Islet of Langerhans (tissue), 1 donor: Measurements from ENCODE around the gene DLGAP1.
"Not testable (repeated sequence)": the region's sequence is repeated elsewhere in the genome, so short reads cannot be mapped to it uniquely, and the experiment has no call there.

Experiments used
- FAIRE-seq: peaks from one replicate; lab custom pipeline; 2011; peaks lifted over from hg19 to GRCh38; lab: Jason Lieb, UNC

The DLGAP1 gene

GRCh38 chr18:3598581-3598980, 856.5 kb downstream of the DLGAP1 start:
- FAIRE-seq, result no peak

GRCh38 chr18:3597409-3598357, 857.4 kb downstream of the DLGAP1 start:
- FAIRE-seq, result no peak

GRCh38 chr18:3596637-3597384, 858.3 kb downstream of the DLGAP1 start:
- FAIRE-seq, result no peak

GRCh38 chr18:3596324-3596636, 858.8 kb downstream of the DLGAP1 start:
- FAIRE-seq, result no peak

- FAIRE-seq, result peak; percentile 41
Observed at GRCh38 chr18:3595369-3596273, 859.5 kb downstream of the DLGAP1 start.

- no peak for FAIRE-seq
Observed at GRCh38 chr18:3594760-3595368, 860.2 kb downstream of the DLGAP1 start.

GRCh38 chr18:3593904-3594759, 861.0 kb downstream of the DLGAP1 start:
- no peak for FAIRE-seq

- no peak for FAIRE-seq
Observed at GRCh38 chr18:3593381-3593903, 861.7 kb downstream of the DLGAP1 start.

- no peak for FAIRE-seq
Observed at GRCh38 chr18:3592864-3593263, 862.2 kb downstream of the DLGAP1 start.

- no peak for FAIRE-seq
Observed at GRCh38 chr18:3590096-3590630, 864.9 kb downstream of the DLGAP1 start.

GRCh38 chr18:3585656-3586509, 869.2 kb downstream of the DLGAP1 start:
- no peak for FAIRE-seq

GRCh38 chr18:3584897-3585460, 870.1 kb downstream of the DLGAP1 start:
- no peak for FAIRE-seq

GRCh38 chr18:3584266-3584861, 870.7 kb downstream of the DLGAP1 start:
- FAIRE-seq, result no peak

GRCh38 chr18:3583873-3584247, 871.2 kb downstream of the DLGAP1 start:
- no peak for FAIRE-seq

- FAIRE-seq, result not testable (repeated sequence)
Observed at GRCh38 chr18:3583106-3583872, 871.8 kb downstream of the DLGAP1 start.

- no peak for FAIRE-seq
Observed at GRCh38 chr18:3581890-3582289, 873.2 kb downstream of the DLGAP1 start.

- FAIRE-seq, result not testable (repeated sequence)
Observed at GRCh38 chr18:3580523-3581025, 874.5 kb downstream of the DLGAP1 start.

- FAIRE-seq, result no peak
Observed at GRCh38 chr18:3579701-3580100, 875.4 kb downstream of the DLGAP1 start.
